DND-41 (cell line): Measurements from ENCODE around the gene FSD2.

Experiments
- ATAC-seq: fragments of 200-7000 bp; cut with Tn5 transposase; 3 replicates; pipeline ENCODE4 v1.9.1; 2021; ENCODE audit warnings: low read depth; ENCODE audit not compliant: insufficient read depth
- DNase-seq: peaks from one replicate; pipeline ENCODE4 v3.0.0-alpha.2; 2020
- H2AFZ ChIP-seq: 2 replicates; pipeline ENCODE4 v1.6.0; 2012; ENCODE audit warnings: low read depth, low read length
- H3K27ac ChIP-seq: 2 replicates; pipeline ENCODE4 v1.5.1; 2012; ENCODE audit warnings: low read length, inconsistent platforms
- H3K27me3 ChIP-seq: fragments of 200-600 bp; sonication (generic); 2 replicates; pipeline ENCODE4 v1.6.0; 2012; ENCODE audit warnings: low read length, mild to moderate bottlenecking, inconsistent platforms; ENCODE audit not compliant: insufficient read depth, poor library complexity
- H3K36me3 ChIP-seq: 2 replicates; pipeline ENCODE4 v1.5.1; 2012; ENCODE audit warnings: low read length, inconsistent platforms; ENCODE audit not compliant: insufficient read depth
- H3K4me1 ChIP-seq: 2 replicates; pipeline ENCODE4 v1.5.1; 2012; ENCODE audit warnings: mild to moderate bottlenecking, low read length; ENCODE audit not compliant: insufficient read depth
- H3K4me2 ChIP-seq: 2 replicates; pipeline ENCODE4 v1.6.0; 2012; ENCODE audit warnings: mild to moderate bottlenecking, moderate library complexity, low read length, inconsistent platforms; ENCODE audit not compliant: insufficient read depth
- H3K4me3 ChIP-seq, 2 experiments: fragments of 200-600 bp in 1 of 2; shearing (Covaris generic) in 1 of 2; 2 replicates each; pipeline ENCODE4 v1.5.1; 2012 to 2016; ENCODE audit warnings: inconsistent platforms in 2 of 2, low read length in 2 of 2, mild to moderate bottlenecking in 2 of 2, low read depth in 1 of 2, moderate library complexity in 1 of 2
- H3K79me2 ChIP-seq: 2 replicates; pipeline ENCODE4 v1.6.0; 2012; ENCODE audit warnings: low read length, inconsistent platforms; ENCODE audit not compliant: insufficient read depth
- H3K9ac ChIP-seq: 2 replicates; pipeline ENCODE4 v1.6.0; 2012; ENCODE audit warnings: low read depth, mild to moderate bottlenecking, inconsistent platforms, low read length, moderate library complexity
- H3K9me3 ChIP-seq: 2 replicates; pipeline ENCODE4 v1.5.1; 2012; ENCODE audit warnings: low read length, moderate library complexity, mild to moderate bottlenecking, inconsistent platforms; ENCODE audit not compliant: insufficient read depth, severe bottlenecking
- H4K20me1 ChIP-seq: 2 replicates; pipeline ENCODE4 v1.6.0; 2012; ENCODE audit warnings: low read length; ENCODE audit not compliant: insufficient read depth
- EZH2 ChIP-seq: IDR thresholded peaks from 3 replicates; pipeline ENCODE4 v1.6.1; 2012; ENCODE audit warnings: borderline replicate concordance, low read depth, mild to moderate bottlenecking, moderate library complexity, low read length, inconsistent platforms; ENCODE audit not compliant: severe bottlenecking
- TF ChIP-seq, protein P1 (sequence below): IDR thresholded peaks from 2 replicates; pipeline ENCODE4 v1.5.1; 2012; ENCODE audit warnings: borderline replicate concordance, low read length, moderate library complexity, mild to moderate bottlenecking; ENCODE audit not compliant: poor library complexity, severe bottlenecking; ENCODE audit errors: extremely low read depth

FSD2 gene

GRCh38 chr15:82743810-82744209, 62.1 kb downstream of the FSD2 start:
- no peak overlapping the region for H3K4me2 ChIP-seq
- ATAC-seq (no peak), DNase-seq (no peak)
- no peaks in the 10 kb centered on the region for H3K9me3 ChIP-seq
- H3K9ac ChIP-seq, result no peak overlapping the region
- no peak for TF ChIP-seq EZH2
- TF ChIP-seq, protein P1, sequence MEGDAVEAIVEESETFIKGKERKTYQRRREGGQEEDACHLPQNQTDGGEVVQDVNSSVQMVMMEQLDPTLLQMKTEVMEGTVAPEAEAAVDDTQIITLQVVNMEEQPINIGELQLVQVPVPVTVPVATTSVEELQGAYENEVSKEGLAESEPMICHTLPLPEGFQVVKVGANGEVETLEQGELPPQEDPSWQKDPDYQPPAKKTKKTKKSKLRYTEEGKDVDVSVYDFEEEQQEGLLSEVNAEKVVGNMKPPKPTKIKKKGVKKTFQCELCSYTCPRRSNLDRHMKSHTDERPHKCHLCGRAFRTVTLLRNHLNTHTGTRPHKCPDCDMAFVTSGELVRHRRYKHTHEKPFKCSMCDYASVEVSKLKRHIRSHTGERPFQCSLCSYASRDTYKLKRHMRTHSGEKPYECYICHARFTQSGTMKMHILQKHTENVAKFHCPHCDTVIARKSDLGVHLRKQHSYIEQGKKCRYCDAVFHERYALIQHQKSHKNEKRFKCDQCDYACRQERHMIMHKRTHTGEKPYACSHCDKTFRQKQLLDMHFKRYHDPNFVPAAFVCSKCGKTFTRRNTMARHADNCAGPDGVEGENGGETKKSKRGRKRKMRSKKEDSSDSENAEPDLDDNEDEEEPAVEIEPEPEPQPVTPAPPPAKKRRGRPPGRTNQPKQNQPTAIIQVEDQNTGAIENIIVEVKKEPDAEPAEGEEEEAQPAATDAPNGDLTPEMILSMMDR, result no peak
- no peaks in the 10 kb centered on the region for H4K20me1 ChIP-seq
- no peaks in the 10 kb centered on the region for H3K79me2 ChIP-seq
- H3K4me3 ChIP-seq, result no peak overlapping the region
- no peak overlapping the region for H3K27ac ChIP-seq
- no peaks in the 10 kb centered on the region for H3K27me3 ChIP-seq
- no peaks in the 10 kb centered on the region for H3K4me1 ChIP-seq
- H3K36me3 ChIP-seq, result no peaks in the 10 kb centered on the region
- H2AFZ ChIP-seq, result no peak overlapping the region

GRCh38 chr15:82742134-82742533, 63.7 kb downstream of the FSD2 start:
- no peak for DNase-seq
- no peak for ATAC-seq
- Histone ChIP-seq H3K9me3 (no peaks in the 10 kb centered on the region), H3K9ac (no peak overlapping the region), H2AFZ (no peak overlapping the region), H3K27ac (no peak overlapping the region), H3K4me2 (no peak overlapping the region), H3K4me3 (no peak overlapping the region), H3K36me3 (no peaks in the 10 kb centered on the region), H3K79me2 (no peaks in the 10 kb centered on the region), H3K4me1 (no peaks in the 10 kb centered on the region), H4K20me1 (no peaks in the 10 kb centered on the region), H3K27me3 (no peaks in the 10 kb centered on the region)
- TF ChIP-seq EZH2, result no peak
- TF ChIP-seq, protein P1, result no peak

GRCh38 chr15:82739086-82739485, 66.8 kb downstream of the FSD2 start:
- TF ChIP-seq EZH2, result no peak
- TF ChIP-seq, protein P1, result no peak
- ATAC-seq (no peak), DNase-seq (no peak)
- H3K9me3 ChIP-seq, result no peaks in the 10 kb centered on the region
- H3K27ac ChIP-seq, result no peak overlapping the region
- no peaks in the 10 kb centered on the region for H3K4me1 ChIP-seq
- H2AFZ ChIP-seq, result no peak overlapping the region
- no peaks in the 10 kb centered on the region for H4K20me1 ChIP-seq
- no peaks in the 10 kb centered on the region for H3K27me3 ChIP-seq
- H3K79me2 ChIP-seq, result no peaks in the 10 kb centered on the region
- H3K9ac ChIP-seq, result no peak overlapping the region
- no peak overlapping the region for H3K4me3 ChIP-seq
- no peaks in the 10 kb centered on the region; the same call in 1 of the 2 replicates for H3K36me3 ChIP-seq
- H3K4me2 ChIP-seq, result no peak overlapping the region

DNA sequence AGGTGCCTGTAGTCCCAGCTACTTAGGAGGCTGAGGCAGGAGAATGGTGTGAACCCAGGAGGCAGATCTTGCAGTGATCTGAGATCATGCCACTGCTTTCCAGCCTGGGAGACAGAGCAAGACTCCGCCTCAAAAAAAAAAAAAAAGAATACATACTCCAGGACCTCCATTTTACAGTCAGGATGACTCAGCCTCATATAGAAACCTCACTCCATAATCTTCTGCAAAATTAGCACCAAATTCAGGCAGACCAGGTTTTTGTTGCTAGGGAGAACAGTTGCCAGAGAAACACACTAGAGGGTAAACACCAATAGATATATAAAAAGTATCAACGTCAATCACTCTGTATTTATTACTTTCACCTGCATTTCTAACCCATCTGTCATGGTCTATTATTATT, 67.9 kb downstream of the FSD2 start:
- Histone ChIP-seq H3K9ac (no peak overlapping the region), H3K4me1 (no peaks in the 10 kb centered on the region), H3K9me3 (no peaks in the 10 kb centered on the region), H3K4me2 (no peak overlapping the region), H3K27ac (no peak overlapping the region), H3K4me3 (no peak overlapping the region), H4K20me1 (no peaks in the 10 kb centered on the region), H3K27me3 (no peaks in the 10 kb centered on the region), H3K79me2 (no peaks in the 10 kb centered on the region), H3K36me3 (no peaks in the 10 kb centered on the region; the same call in 1 of the 2 replicates), H2AFZ (no peak overlapping the region)
- DNase-seq, result no peak
- ATAC-seq, result no peak
- TF ChIP-seq, protein P1, result no peak
- TF ChIP-seq EZH2, result no peak
